Gastrocnemius medialis (tissue), 4 donors: ENCODE results near the gene SFXN3. TPM values are rescaled to one million over a fixed set of nuclear protein-coding genes. Genes with fewer than 3 reads are reported as not detected.

Source experiments
- ATAC-seq, 2 donors: fragments of 150-250 bp; one replicate each; pipeline ENCODE4 v1.9.1; 2016
- DNase-seq, 2 donors: peaks; one replicate each; pipeline ENCODE4 v3.0.0-alpha.2; 2019
- H3K27ac ChIP-seq, 4 donors: fragments of 200-600 bp; sonication (generic); 1 replicate in 1 of 4; 2 replicates in 3 of 4; pipeline ENCODE4 v1.5.1; 2016 to 2018; ENCODE audit warnings: mild to moderate bottlenecking in 2 of 4, moderate library complexity in 1 of 4
- H3K27me3 ChIP-seq, 3 donors: fragments of 200-600 bp; sonication (generic) in 2 of 3; 1 replicate in 1 of 3; 2 replicates in 2 of 3; pipeline versions ENCODE4 v1.5.1 to v1.6.0; 2016 to 2019; ENCODE audit warnings: mild to moderate bottlenecking in 1 of 3, moderate library complexity in 1 of 3
- H3K36me3 ChIP-seq, 2 donors: fragments of 200-600 bp; sonication (generic) in 1 of 2; one replicate each; pipeline ENCODE4 v1.5.1; 2017 to 2018
- H3K4me1 ChIP-seq, 2 donors: fragments of 200-600 bp; sonication (generic) in 1 of 2; one replicate each; pipeline ENCODE4 v1.5.1; 2016 to 2017; ENCODE audit warnings: mild to moderate bottlenecking in 2 of 2
- H3K4me3 ChIP-seq, 4 donors: fragments of 200-600 bp; sonication (generic) in 3 of 4; 1 replicate in 1 of 4; 2 replicates in 3 of 4; pipeline ENCODE4 v1.5.1; 2016 to 2019; ENCODE audit warnings: mild to moderate bottlenecking in 2 of 4
- H3K9me3 ChIP-seq, 3 donors: fragments of 200-600 bp; sonication (generic) in 2 of 3; 1 replicate in 1 of 3; 2 replicates in 2 of 3; pipeline ENCODE4 v1.5.1; 2016 to 2019
- POLR2A ChIP-seq, 2 donors: fragments of 450-650 bp; IDR thresholded peaks; one replicate each; pipeline ENCODE4 v1.6.1; 2017; ENCODE audit warnings: antibody characterized with exemption in 2 of 2, mild to moderate bottlenecking in 2 of 2, moderate library complexity in 2 of 2
- in situ Hi-C, 4 donors: fragments of 200-750 bp; cut with MboI; loops; one replicate each; pipeline versions ENCODE4 v1.15.0 to v1.8.0; 2017; ENCODE audit warnings: low sequenced_read_pairs in 4 of 4
- intact Hi-C: fragments of 100-400 bp; cut with DNase I; formaldehyde crosslinking; loops from one replicate; pipeline ENCODE4 v1.15.1; 2023; ENCODE audit warnings: low total_unique reads
- total RNA-seq, 4 donors: library from RNA; depleted of rRNA; stranded (reverse); fragments of >200 nt; gene quantifications; one replicate each; pipeline versions ENCODE4 v1.1.0 to v1.2.3, GENCODE V29; 2016
- TF ChIP-seq, protein P1 (sequence below), 5 experiments: fragments of 450-650 bp in 3 of 5; fragments of 200-600 bp in 2 of 5; sonication (generic) in 2 of 5; IDR thresholded peaks in 4 of 5; conservative IDR thresholded peaks in 1 of 5; 1 replicate in 4 of 5; 2 replicates in 1 of 5; pipeline ENCODE4 v1.5.1; 2016 to 2019; ENCODE audit warnings: antibody characterized with exemption in 5 of 5, mild to moderate bottlenecking in 3 of 5, moderate library complexity in 3 of 5

SFXN3 gene
- total RNA-seq, 4 donors from 2014 or later, result 4.2 to 9.5 (median 7.0) TPM

DNA sequence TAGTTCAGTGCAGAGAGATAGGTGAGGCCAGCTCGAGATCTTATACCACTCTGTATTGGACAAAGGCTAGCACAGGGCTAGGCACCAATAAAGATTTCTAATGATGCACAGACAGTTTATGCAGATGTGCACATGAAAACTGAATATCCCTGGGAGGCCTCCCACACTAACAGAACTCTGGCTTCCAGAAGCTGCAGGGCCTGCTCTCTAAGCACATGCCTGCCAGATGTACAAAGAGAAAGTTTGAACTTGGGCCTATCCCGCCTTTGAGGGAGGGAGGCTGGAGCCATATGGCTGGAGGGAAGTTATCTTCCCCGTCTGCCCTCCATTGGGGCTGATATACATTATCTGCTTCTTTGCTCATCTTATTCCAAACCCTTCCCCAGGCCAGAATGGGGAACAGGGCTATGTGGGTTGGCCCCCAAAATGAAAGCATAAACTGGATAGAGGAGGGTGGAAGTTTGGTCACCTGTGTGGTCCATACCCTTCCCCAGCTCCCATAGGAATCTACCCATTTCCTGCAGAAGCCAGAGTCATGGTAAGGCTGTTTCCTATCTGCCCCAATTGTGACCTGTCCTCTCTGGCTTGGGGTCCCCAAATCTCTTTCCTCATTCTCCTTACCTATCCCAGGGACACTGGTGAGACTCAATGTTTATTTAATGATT is 34.6 kb downstream of the SFXN3 start:
- H3K4me3 ChIP-seq, result peak overlapping the region in 3 of 4 donors; percentile 44 to 67 (median 50)
- no peaks in the 10 kb centered on the region for H3K36me3 ChIP-seq
- H3K4me1 ChIP-seq, result peaks cover 47 to 52% of the 10 kb centered on the region in 2 donors
- H3K9me3 ChIP-seq, result no peaks in the 10 kb centered on the region
- no peak for ATAC-seq
- in situ Hi-C loops, result no loop called here
- intact Hi-C loops, result loop anchor here (5.0 kb wide), 1 partner anchor 33 kb away; the partner anchor contains the start of genes PDZD7 and SFXN3
- peaks cover 14 to 23% (median 18%) of the 10 kb centered on the region in 3 donors for H3K27me3 ChIP-seq
- TF ChIP-seq POLR2A (IDR thresholded peaks at IDR 0.05), result no peak
- TF ChIP-seq, protein P1, sequence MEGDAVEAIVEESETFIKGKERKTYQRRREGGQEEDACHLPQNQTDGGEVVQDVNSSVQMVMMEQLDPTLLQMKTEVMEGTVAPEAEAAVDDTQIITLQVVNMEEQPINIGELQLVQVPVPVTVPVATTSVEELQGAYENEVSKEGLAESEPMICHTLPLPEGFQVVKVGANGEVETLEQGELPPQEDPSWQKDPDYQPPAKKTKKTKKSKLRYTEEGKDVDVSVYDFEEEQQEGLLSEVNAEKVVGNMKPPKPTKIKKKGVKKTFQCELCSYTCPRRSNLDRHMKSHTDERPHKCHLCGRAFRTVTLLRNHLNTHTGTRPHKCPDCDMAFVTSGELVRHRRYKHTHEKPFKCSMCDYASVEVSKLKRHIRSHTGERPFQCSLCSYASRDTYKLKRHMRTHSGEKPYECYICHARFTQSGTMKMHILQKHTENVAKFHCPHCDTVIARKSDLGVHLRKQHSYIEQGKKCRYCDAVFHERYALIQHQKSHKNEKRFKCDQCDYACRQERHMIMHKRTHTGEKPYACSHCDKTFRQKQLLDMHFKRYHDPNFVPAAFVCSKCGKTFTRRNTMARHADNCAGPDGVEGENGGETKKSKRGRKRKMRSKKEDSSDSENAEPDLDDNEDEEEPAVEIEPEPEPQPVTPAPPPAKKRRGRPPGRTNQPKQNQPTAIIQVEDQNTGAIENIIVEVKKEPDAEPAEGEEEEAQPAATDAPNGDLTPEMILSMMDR (IDR thresholded peaks at IDR 0.05 in 4 of 5, conservative IDR thresholded peaks at IDR 0.05 in 1 of 5), result no peak
- DNase-seq, result no peak
- peak overlapping the region; percentile 50 to 77 (median 68) for H3K27ac ChIP-seq

DNA sequence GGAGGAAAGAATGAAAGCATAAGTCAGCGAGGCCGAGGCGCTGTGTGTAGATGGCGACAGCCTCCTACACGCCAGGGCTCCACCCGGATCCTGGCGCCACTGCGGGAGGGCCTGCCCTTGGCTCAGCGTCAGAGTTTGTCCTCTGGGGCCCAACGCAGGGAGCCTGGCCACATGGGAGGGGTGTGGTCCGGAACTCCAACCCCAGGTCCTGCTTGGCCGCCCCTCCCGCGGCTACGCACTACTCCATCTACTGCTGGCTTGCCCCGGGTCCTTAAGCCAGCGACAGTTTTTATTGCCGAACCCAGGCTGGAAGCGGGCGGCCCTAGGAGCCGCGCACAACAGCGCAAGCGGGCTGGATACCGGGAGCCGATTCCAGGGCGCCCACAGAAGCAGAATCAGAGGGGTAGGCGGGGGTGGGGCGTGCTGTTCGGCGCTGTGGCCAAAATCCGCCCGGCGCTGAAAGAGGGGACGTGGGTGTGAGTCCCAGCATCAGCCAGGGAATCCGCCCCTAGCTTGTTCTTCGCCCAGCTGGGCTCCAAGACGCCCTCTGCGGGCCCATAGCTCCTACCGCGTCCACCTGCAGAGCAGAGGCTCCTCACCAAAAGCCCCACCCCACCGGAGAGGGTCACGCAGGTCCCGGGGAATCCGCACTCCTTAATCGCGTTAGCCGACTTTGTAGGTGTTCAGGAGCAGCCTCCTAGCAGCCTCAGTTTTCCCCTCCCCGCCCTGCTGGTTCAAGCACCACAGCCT is 35.3 kb downstream of the SFXN3 start:
- Histone ChIP-seq H3K36me3 (no peaks in the 10 kb centered on the region), H3K9me3 (no peaks in the 10 kb centered on the region), H3K27me3 (peaks cover 14 to 23% (median 18%) of the 10 kb centered on the region in 3 donors), H3K4me3 (peak overlapping the region; percentile 44 to 67 (median 57)), H3K4me1 (peaks cover 47 to 51% of the 10 kb centered on the region in 2 donors), H3K27ac (peak overlapping the region; percentile 50 to 77 (median 68))
- intact Hi-C loops, result loop anchor here (5.0 kb wide), 1 partner anchor 34 kb away; the partner anchor contains the start of genes PDZD7 and SFXN3
- ATAC-seq, result no peak
- in situ Hi-C loops, result no loop called here
- TF ChIP-seq, protein P1 (IDR thresholded peaks at IDR 0.05 in 4 of 5, conservative IDR thresholded peaks at IDR 0.05 in 1 of 5), result peak; percentile 34 to 50 (median 39)
- peak in 1 of 2 donors; percentile 2 for TF ChIP-seq POLR2A (IDR thresholded peaks at IDR 0.05)
- peak; percentile 32 to 49 for DNase-seq

DNA sequence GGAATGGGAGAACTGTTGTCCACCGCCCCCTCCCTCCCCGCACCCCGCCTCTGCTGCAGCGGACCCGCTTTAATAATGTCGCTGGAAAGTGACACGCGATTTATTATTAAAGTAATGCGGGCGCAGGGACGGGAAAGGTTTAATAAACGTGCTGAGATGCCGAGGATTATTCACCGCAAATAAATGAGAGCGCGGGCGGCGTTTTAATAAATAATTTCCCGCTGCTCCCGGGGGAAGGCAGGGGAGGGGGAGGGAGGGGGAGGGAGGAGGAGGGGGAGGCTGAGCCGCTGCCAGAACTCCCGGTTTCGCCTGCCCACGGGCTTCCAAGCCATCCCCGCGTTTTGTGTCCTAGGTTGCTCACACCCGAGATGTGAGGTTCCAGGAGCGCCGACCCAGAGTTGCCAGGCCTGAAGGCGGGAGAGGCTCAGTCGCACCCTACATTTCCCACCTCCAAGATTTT is 35.9 kb downstream of the SFXN3 start:
- TF ChIP-seq, protein P1 (IDR thresholded peaks at IDR 0.05 in 4 of 5, conservative IDR thresholded peaks at IDR 0.05 in 1 of 5), result no peak
- no peak for TF ChIP-seq POLR2A (IDR thresholded peaks at IDR 0.05)
- Histone ChIP-seq H3K36me3 (no peaks in the 10 kb centered on the region), H3K27ac (peak overlapping the region; percentile 50 to 77 (median 68)), H3K4me3 (peak overlapping the region; percentile 44 to 67 (median 57)), H3K4me1 (peaks cover 43 to 45% of the 10 kb centered on the region in 2 donors), H3K9me3 (no peaks in the 10 kb centered on the region), H3K27me3 (peaks cover 14 to 23% (median 18%) of the 10 kb centered on the region in 3 donors)
- intact Hi-C loops, result loop anchor here (1.0 to 5.0 kb wide), 2 partner anchors 26 to 35 kb away; partner anchors contain the start of genes PDZD7 and SFXN3
- in situ Hi-C loops, result no loop called here
- DNase-seq, result no peak
- ATAC-seq, result no peak

DNA sequence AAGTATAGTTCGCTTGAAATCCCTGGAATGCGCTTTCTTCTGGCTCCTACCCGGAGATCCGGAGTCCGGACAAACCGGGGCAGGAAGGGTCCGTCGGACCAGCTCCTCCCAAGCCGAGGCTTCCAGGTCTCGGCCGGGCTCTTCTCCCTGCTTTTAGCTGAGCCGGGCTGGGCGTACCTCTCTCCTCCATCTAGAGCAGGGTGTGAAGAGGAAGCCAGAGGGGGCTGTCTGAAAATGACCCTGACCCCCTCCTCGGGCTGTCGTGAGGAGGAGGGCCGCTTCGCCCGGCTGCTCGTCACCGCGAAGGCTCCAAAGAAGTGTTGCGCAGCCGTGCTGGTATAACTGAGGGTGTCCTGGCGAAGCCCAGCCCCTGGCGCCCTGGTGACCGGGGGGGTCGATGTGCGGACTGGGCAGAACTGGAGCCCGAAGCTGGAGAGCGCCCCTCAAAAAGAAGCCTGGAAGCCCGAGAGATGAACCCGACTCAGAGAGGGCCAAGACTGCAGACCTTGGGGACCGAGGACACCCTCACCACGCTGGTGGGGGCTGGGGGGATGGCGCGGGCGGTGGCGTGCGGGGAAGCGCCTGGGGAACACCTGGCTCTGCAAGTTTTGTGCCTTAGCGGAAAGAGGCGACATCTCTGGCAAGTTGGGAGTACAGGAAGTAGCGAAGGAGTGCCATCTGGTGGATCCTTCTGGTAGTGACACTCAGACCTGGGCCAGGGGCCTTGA is 36.5 kb downstream of the SFXN3 start:
- peaks cover 14 to 23% (median 21%) of the 10 kb centered on the region in 3 donors for H3K27me3 ChIP-seq
- intact Hi-C loops, result loop anchor here (1.0 to 5.0 kb wide), 3 partner anchors 7 to 35 kb away; partner anchors contain the start of genes PDZD7 and SFXN3

More for the DNA sequence above, 36.5 kb downstream of the SFXN3 start:
- Histone ChIP-seq H3K4me3 (peak overlapping the region; percentile 44 to 67 (median 57)), H3K36me3 (no peaks in the 10 kb centered on the region), H3K27ac (peak overlapping the region in 3 of 4 donors; percentile 67 to 77 (median 69)), H3K9me3 (no peaks in the 10 kb centered on the region), H3K4me1 (peaks cover 38 to 39% of the 10 kb centered on the region in 2 donors)
- in situ Hi-C loops, result no loop called here
- DNase-seq, result peak; percentile 41 to 65
- peak; percentile 79 to 80 for ATAC-seq
- TF ChIP-seq, protein P1 (IDR thresholded peaks at IDR 0.05 in 4 of 5, conservative IDR thresholded peaks at IDR 0.05 in 1 of 5), result peak; percentile 71 to 96 (median 91)
- no peak for TF ChIP-seq POLR2A (IDR thresholded peaks at IDR 0.05)
